ENCODE data around the gene KRTAP2-4. TPM values are rescaled to one million over a fixed set of nuclear protein-coding genes. Genes with fewer than 3 reads are reported as not detected.
"Not testable (repeated sequence)": the region's sequence is repeated elsewhere in the genome, so short reads cannot be mapped to it uniquely, and the experiment has no call there.

The KRTAP2-4 gene
- total and polyA plus RNA-seq, 2 donors (not counting 3 experiments of a cell fraction or from before 2014, with no cell fraction given), result not detected

DNA sequence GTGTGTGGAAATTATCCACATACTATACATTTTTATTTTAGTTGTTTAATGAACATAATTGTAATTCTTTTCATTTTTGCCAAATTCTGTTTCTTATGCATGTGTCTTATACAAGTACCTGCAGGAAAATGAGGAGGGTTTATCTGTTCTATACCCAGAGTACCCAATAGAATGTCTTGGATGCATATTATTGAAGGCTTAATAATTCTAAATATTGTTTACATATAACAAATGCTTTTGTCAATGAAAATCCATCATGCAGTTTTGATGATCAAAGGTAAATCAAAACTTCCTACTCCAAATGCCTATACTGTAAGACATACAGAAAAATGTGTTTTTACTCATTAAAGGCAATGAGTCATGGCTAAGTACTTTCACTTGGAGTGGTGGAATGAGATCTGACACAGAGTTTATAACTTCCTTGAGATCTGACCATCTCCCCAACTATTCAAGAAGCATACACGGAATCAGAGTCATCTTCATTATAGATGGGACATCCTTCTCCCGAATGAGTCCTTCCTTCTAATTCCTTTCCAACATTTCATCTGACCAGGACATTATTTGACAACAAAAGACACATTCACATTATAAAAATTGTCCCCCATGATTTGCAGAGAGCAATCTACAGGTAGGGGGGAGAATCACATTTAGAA, 38.8 kb upstream of the KRTAP2-4 start:
- H3K4me3 ChIP-seq (replicated peaks in 1 of 3; ENCODE audit: insufficient read depth in 1 of 3, low read depth in 1 of 3, low read length in 3 of 3); H3K27me3 ChIP-seq (ENCODE audit: control insufficient read depth in 2 of 2, insufficient read depth in 2 of 2, low read length in 2 of 2); H3K4me2 ChIP-seq (ENCODE audit: insufficient read depth, low read length); H3K9ac ChIP-seq (replicated peaks; ENCODE audit: extremely low read depth, insufficient read depth, low read length); H2AFZ ChIP-seq (ENCODE audit: low read depth, low read length); H3K9me1 ChIP-seq (replicated peaks; ENCODE audit: control insufficient read depth, extremely low read depth, insufficient read depth, low read length); H3K27ac ChIP-seq (ENCODE audit: insufficient read depth, low read depth, low read length); H3K4me1 ChIP-seq (ENCODE audit: control insufficient read depth, extremely low read depth, insufficient read depth, low read length); H3K79me2 ChIP-seq (ENCODE audit: control insufficient read depth, insufficient read depth, low read length); dilution Hi-C loops (cut with MboI; ENCODE audit: extremely low pct_ligation_motif_present, low sequenced_read_pairs); POLR2A ChIA-PET; FAIRE-seq; DNase-seq (ENCODE audit: low read depth, low spot score); intact Hi-C loops (cut with micrococcal nuclease); H3K36me3 ChIP-seq (ENCODE audit: control insufficient read depth in 2 of 2, extremely low read depth in 1 of 2, insufficient read depth in 2 of 2, low read length in 2 of 2); H4K20me1 ChIP-seq (replicated peaks; ENCODE audit: control insufficient read depth, extremely low read depth, insufficient read depth, low read length); BruUV-seq (replicated peaks); CTCF ChIA-PET; H3K9me3 ChIP-seq (replicated peaks; ENCODE audit: control insufficient read depth, insufficient read depth, low read length): not testable (repeated sequence)
- TF ChIP-seq GATA2 (IDR thresholded peaks at IDR 0.05; ENCODE audit: insufficient read depth, insufficient read length, low read depth, low read length) (peak; percentile 16), FOS (IDR thresholded peaks at IDR 0.05; ENCODE audit: borderline replicate concordance, insufficient read depth, low read length) (peak; percentile 41)

- Histone ChIP-seq H3K27ac (ENCODE audit: insufficient read depth, low read depth, low read length) (no peak overlapping the region), H3K36me3 (ENCODE audit: control insufficient read depth in 2 of 2, extremely low read depth in 1 of 2, insufficient read depth in 2 of 2, low read length in 2 of 2) (no peaks in the 10 kb centered on the region), H3K4me1 (ENCODE audit: control insufficient read depth, extremely low read depth, insufficient read depth, low read length) (peaks cover 2% of the 10 kb centered on the region), H3K27me3 (ENCODE audit: control insufficient read depth in 2 of 2, insufficient read depth in 2 of 2, low read length in 2 of 2) (no peaks in the 10 kb centered on the region), H3K79me2 (ENCODE audit: control insufficient read depth, insufficient read depth, low read length) (no peaks in the 10 kb centered on the region), H3K4me3 (replicated peaks in 1 of 3; ENCODE audit: insufficient read depth in 1 of 3, low read depth in 1 of 3, low read length in 3 of 3) (no peak overlapping the region), H2AFZ (ENCODE audit: low read depth, low read length) (no peak overlapping the region), H3K9me3 (replicated peaks; ENCODE audit: control insufficient read depth, insufficient read depth, low read length) (no peaks in the 10 kb centered on the region), H3K9me1 (replicated peaks; ENCODE audit: control insufficient read depth, extremely low read depth, insufficient read depth, low read length) (no peaks in the 10 kb centered on the region), H3K4me2 (ENCODE audit: insufficient read depth, low read length) (no peak overlapping the region), H4K20me1 (replicated peaks; ENCODE audit: control insufficient read depth, extremely low read depth, insufficient read depth, low read length) (no peaks in the 10 kb centered on the region), H3K9ac (replicated peaks; ENCODE audit: extremely low read depth, insufficient read depth, low read length) (no peak overlapping the region)
- intact Hi-C loops (cut with micrococcal nuclease), result no loop called here
- no TSS peak for BruUV-seq (replicated peaks)
- FAIRE-seq, result no peak
- dilution Hi-C loops (cut with MboI; ENCODE audit: extremely low pct_ligation_motif_present, low sequenced_read_pairs), result no loop called here
- POLR2A ChIA-PET, result no interaction called here
- TF ChIP-seq JUN (IDR thresholded peaks at IDR 0.05; ENCODE audit: borderline replicate concordance, insufficient read depth, insufficient read length, low read depth) (no peak), POLR2A (IDR thresholded peaks at IDR 0.05; ENCODE audit: low read depth, low read length) (no peak), MYC (IDR thresholded peaks at IDR 0.05; ENCODE audit: low read depth, low read length) (no peak), FOS (IDR thresholded peaks at IDR 0.05; ENCODE audit: borderline replicate concordance, insufficient read depth, low read length) (no peak), GATA2 (IDR thresholded peaks at IDR 0.05; ENCODE audit: insufficient read depth, insufficient read length, low read depth, low read length) (no peak), EZH2 (IDR thresholded peaks at IDR 0.05; ENCODE audit: borderline replicate concordance, low read depth, low read length, severe bottlenecking) (no peak), POLR2AphosphoS5 (IDR thresholded peaks at IDR 0.05; ENCODE audit: insufficient read depth, low read depth, low read length) (no peak)
- TF ChIP-seq, protein P1, sequence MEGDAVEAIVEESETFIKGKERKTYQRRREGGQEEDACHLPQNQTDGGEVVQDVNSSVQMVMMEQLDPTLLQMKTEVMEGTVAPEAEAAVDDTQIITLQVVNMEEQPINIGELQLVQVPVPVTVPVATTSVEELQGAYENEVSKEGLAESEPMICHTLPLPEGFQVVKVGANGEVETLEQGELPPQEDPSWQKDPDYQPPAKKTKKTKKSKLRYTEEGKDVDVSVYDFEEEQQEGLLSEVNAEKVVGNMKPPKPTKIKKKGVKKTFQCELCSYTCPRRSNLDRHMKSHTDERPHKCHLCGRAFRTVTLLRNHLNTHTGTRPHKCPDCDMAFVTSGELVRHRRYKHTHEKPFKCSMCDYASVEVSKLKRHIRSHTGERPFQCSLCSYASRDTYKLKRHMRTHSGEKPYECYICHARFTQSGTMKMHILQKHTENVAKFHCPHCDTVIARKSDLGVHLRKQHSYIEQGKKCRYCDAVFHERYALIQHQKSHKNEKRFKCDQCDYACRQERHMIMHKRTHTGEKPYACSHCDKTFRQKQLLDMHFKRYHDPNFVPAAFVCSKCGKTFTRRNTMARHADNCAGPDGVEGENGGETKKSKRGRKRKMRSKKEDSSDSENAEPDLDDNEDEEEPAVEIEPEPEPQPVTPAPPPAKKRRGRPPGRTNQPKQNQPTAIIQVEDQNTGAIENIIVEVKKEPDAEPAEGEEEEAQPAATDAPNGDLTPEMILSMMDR (IDR thresholded peaks at IDR 0.05; ENCODE audit: extremely low read depth in 1 of 2, insufficient read depth in 1 of 2, low read depth in 1 of 2, low read length in 2 of 2), result no peak
- TF ChIP-seq, protein P2, sequence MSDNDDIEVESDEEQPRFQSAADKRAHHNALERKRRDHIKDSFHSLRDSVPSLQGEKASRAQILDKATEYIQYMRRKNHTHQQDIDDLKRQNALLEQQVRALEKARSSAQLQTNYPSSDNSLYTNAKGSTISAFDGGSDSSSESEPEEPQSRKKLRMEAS (IDR thresholded peaks at IDR 0.05; ENCODE audit: insufficient read depth, insufficient read length), result no peak
- DNase-seq (ENCODE audit: low read depth, low spot score), result no peak
- CTCF ChIA-PET, result no interaction called here
These were observed 38.2 kb upstream of the KRTAP2-4 start for GRCh38 chr17:41103896-41104295.
